ENCODE results near the gene PIK3CG.

DNA sequence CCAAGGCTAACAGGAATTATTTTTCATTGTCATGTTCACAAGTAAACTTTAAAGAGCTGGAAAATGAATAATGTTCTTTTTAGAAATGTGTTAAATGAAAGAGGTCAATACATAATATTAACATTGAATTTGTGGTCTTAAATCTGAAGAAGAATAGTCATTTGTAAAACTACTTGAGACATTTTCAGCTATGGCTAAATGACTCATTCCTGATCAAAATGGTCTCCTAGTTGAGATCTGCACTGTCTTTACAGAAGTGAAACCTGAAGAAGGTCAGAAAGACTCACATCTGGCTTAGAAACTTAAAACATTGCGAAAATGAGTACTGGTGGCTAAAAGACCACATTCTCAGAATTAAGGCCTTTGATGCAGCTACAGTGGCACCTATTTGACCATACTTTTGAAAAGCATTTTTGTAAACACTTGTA is 5.9 kb downstream of the PIK3CG start:
- TF ChIP-seq YY1 (IDR thresholded peaks at IDR 0.05; ENCODE audit: insufficient read depth, insufficient read length), result no peak
- no peak for TF ChIP-seq ZNF274 (IDR thresholded peaks at IDR 0.05; ENCODE audit: low read depth, low read length)

All from NT2/D1 (cell line).